HFF-Myc (cell line): Measurements from ENCODE around the gene PSD2.
"Not testable (repeated sequence)": the region's sequence is repeated elsewhere in the genome, so short reads cannot be mapped to it uniquely, and the experiment has no call there.

ENCODE experiments used
- DNase-seq: peaks from one replicate; pipeline ENCODE4 v3.0.0-alpha.2; 2011; ENCODE audit warnings: low read depth; ENCODE audit errors: extremely low read depth
- H3K4me3 ChIP-seq: replicated peaks from 2 replicates; pipeline ENCODE4 v1.5.1; 2011; ENCODE audit warnings: low read depth, mild to moderate bottlenecking, control low read depth, low read length
- CTCF ChIP-seq: IDR thresholded peaks from 2 replicates; pipeline ENCODE4 v1.5.1; 2012; ENCODE audit warnings: mild to moderate bottlenecking, low read depth, low read length, control low read depth; ENCODE audit errors: missing control alignments

Gene PSD2

GRCh38 chr5:139792218-139792617 lies 3.4 kb upstream of the PSD2 start:
- H3K4me3 ChIP-seq, result no peak overlapping the region
- no peak for TF ChIP-seq CTCF
- no peak for DNase-seq

- not testable (repeated sequence) for DNase-seq, H3K4me3 ChIP-seq
Observed at GRCh38 chr5:139792655-139793054, 3.0 kb upstream of the PSD2 start.

- no peak for TF ChIP-seq CTCF
- no peak overlapping the region for H3K4me3 ChIP-seq
- DNase-seq, result no peak
Observed at GRCh38 chr5:139794067-139794846, 1.4 kb upstream of the PSD2 start.

- no peak overlapping the region for H3K4me3 ChIP-seq
- TF ChIP-seq CTCF, result no peak
- DNase-seq, result no peak
Observed at GRCh38 chr5:139796061-139796806, 626 bp downstream of the PSD2 start.

- TF ChIP-seq CTCF, result no peak
- no peak for DNase-seq
- H3K4me3 ChIP-seq, result no peak overlapping the region
Observed at GRCh38 chr5:139797335-139797734, 1.7 kb downstream of the PSD2 start.

- no peak overlapping the region for H3K4me3 ChIP-seq
- no peak for TF ChIP-seq CTCF
- no peak for DNase-seq
Observed at GRCh38 chr5:139797856-139798510, 2.4 kb downstream of the PSD2 start.

GRCh38 chr5:139798883-139799282 lies 3.3 kb downstream of the PSD2 start:
- no peak for DNase-seq
- no peak for TF ChIP-seq CTCF
- H3K4me3 ChIP-seq, result no peak overlapping the region
